ENCODE measurements around the gene MID2. TPM values are rescaled to one million over a fixed set of nuclear protein-coding genes. Genes with fewer than 3 reads are reported as not detected.

MID2 gene
- total RNA-seq, 4 donors from 2014 or later = 21.6 to 37.7 (median 29.5) TPM

- TF ChIP-seq, protein P1, sequence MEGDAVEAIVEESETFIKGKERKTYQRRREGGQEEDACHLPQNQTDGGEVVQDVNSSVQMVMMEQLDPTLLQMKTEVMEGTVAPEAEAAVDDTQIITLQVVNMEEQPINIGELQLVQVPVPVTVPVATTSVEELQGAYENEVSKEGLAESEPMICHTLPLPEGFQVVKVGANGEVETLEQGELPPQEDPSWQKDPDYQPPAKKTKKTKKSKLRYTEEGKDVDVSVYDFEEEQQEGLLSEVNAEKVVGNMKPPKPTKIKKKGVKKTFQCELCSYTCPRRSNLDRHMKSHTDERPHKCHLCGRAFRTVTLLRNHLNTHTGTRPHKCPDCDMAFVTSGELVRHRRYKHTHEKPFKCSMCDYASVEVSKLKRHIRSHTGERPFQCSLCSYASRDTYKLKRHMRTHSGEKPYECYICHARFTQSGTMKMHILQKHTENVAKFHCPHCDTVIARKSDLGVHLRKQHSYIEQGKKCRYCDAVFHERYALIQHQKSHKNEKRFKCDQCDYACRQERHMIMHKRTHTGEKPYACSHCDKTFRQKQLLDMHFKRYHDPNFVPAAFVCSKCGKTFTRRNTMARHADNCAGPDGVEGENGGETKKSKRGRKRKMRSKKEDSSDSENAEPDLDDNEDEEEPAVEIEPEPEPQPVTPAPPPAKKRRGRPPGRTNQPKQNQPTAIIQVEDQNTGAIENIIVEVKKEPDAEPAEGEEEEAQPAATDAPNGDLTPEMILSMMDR (IDR thresholded peaks at IDR 0.05; ENCODE audit: low read depth) = no peak
Measured at GRCh38 chrX:107818900-107819521, 6.7 kb upstream of the MID2 start.

DNA sequence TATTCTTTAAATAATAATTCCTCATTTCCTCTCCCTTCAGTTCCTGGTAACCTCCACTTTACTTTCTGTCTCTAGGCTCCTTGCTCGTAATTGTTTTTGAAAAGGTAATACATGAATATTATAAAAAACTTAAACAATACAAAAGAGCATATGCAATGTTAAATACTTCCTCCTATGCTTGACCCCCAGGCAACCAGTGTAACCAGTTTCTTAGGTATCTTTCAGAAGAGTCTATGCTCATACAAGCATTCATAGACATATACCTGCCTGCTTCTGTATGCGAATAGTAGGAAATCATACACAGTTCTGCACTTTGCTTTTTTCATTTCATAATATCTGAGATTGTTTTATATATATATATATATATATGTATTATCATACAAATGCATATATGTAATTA is 2.6 kb upstream of the MID2 start:
- TF ChIP-seq, protein P1 (IDR thresholded peaks at IDR 0.05; ENCODE audit: low read depth) = no peak

DNA sequence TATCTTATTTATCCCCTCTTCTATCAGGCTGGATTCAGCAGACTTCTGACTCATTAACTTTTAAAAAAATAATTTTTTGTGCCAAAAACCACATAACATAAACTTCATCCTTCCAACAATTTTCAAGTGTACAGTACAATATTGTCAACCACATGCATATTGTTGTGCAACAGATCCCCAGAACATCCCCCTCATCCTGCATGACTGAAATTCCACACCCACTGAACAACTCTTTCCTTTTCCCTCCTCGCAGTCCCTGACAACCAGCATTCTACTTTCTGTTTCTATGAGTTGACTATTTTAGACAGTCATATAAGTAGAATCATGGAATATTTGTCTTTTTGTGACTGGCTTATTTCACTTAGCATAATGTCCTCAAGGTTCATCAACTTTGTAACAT is 2.2 kb upstream of the MID2 start:
- TF ChIP-seq, protein P1 (IDR thresholded peaks at IDR 0.05; ENCODE audit: low read depth) = no peak

GRCh38 chrX:107826238-107827029 is 768 bp downstream of the MID2 start:
- TF ChIP-seq, protein P1 (IDR thresholded peaks at IDR 0.05; ENCODE audit: low read depth) = no peak

GRCh38 chrX:107827030-107827831 is 1.6 kb downstream of the MID2 start:
- TF ChIP-seq, protein P1 (IDR thresholded peaks at IDR 0.05; ENCODE audit: low read depth) = no peak

- TF ChIP-seq, protein P1 (IDR thresholded peaks at IDR 0.05; ENCODE audit: low read depth) = no peak
Measured at GRCh38 chrX:107827852-107828251, 2.2 kb downstream of the MID2 start.

DNA sequence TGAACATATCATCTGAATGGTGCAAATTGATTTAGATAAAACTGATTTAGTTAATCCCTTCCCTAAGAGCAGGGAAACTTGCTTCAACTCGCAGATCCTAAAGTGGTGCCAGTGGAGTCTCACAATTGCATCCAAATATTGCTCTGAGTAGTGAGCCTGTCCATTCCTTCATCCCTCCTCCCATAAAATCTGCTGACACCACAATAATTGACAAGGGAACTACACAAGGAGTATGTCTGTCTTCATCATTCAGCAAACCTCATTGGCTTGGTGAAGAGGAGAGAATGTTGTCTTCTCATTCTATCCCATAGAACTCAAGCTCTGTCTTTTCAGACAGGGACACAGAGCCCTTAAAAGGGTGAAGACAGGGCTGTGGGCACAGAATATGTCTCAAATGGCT is 4.2 kb downstream of the MID2 start:
- TF ChIP-seq, protein P1 (IDR thresholded peaks at IDR 0.05; ENCODE audit: low read depth) = no peak
